Natural killer cell (primary cell): Measurements from ENCODE around the gene METTL17. TPM values are rescaled to one million over a fixed set of nuclear protein-coding genes. Genes with fewer than 3 reads are reported as not detected.

ENCODE experiments used
- ATAC-seq, 3 donors: fragments of 150-1000 bp in 2 of 3; fragments of 200-7000 bp in 1 of 3; cut with Tn5 transposase; 1 replicate in 1 of 3; 2 replicates in 2 of 3; pipeline ENCODE4 v1.10.0; 2021; ENCODE audit warnings: mild to moderate bottlenecking in 2 of 3, moderate library complexity in 2 of 3
- DNase-seq, 2 donors: peaks; one replicate each; pipeline versions ENCODE4 v3.0.0 to v3.0.0-alpha.2; 2013 to 2021; ENCODE audit warnings: mixed read lengths in 1 of 2
- H3K27ac ChIP-seq: one replicate; pipeline ENCODE4 v1.5.1; 2013; ENCODE audit warnings: mild to moderate bottlenecking, low read length
- H3K27me3 ChIP-seq: one replicate; pipeline ENCODE4 v1.6.1; 2013; ENCODE audit warnings: low read length; ENCODE audit not compliant: control insufficient read depth, insufficient read depth
- H3K36me3 ChIP-seq: one replicate; pipeline ENCODE4 v1.6.1; 2013; ENCODE audit warnings: low read length; ENCODE audit not compliant: control insufficient read depth, insufficient read depth
- H3K4me1 ChIP-seq: one replicate; pipeline ENCODE4 v1.6.1; 2013; ENCODE audit warnings: low read length; ENCODE audit not compliant: control insufficient read depth, insufficient read depth
- H3K4me3 ChIP-seq: one replicate; pipeline ENCODE4 v1.5.1; 2013; ENCODE audit warnings: low read length
- H3K9me3 ChIP-seq: one replicate; pipeline ENCODE4 v1.6.1; 2013; ENCODE audit warnings: low read length; ENCODE audit not compliant: control insufficient read depth, insufficient read depth
- H3K27ac Mint-ChIP-seq, 2 donors: one replicate each; pipeline ENCODE4 v1.8.0; 2022; ENCODE audit warnings: mild to moderate bottlenecking in 2 of 2, mixed read lengths in 2 of 2, moderate library complexity in 1 of 2
- H3K27me3 Mint-ChIP-seq, 2 donors: one replicate each; pipeline ENCODE4 v1.8.0; 2022; ENCODE audit warnings: low read depth in 2 of 2, mixed read lengths in 2 of 2
- H3K36me3 Mint-ChIP-seq: one replicate; pipeline ENCODE4 v1.8.0; 2022; ENCODE audit warnings: mixed read lengths
- H3K4me1 Mint-ChIP-seq, 2 donors: one replicate each; pipeline ENCODE4 v1.8.0; 2022; ENCODE audit warnings: mixed read lengths in 2 of 2
- H3K4me3 Mint-ChIP-seq: one replicate; pipeline ENCODE4 v1.8.0; 2022; ENCODE audit warnings: mild to moderate bottlenecking, moderate library complexity, mixed read lengths
- H3K9me3 Mint-ChIP-seq, 2 donors: one replicate each; pipeline ENCODE4 v1.8.0; 2022; ENCODE audit warnings: mixed read lengths in 2 of 2
- CTCF ChIP-seq: fragments of 200-600 bp; IDR thresholded peaks from one replicate; pipeline ENCODE4 v1.8.0; 2022; ENCODE audit warnings: antibody characterized with exemption
- WGBS: methylation state at CpG from one replicate; pipeline ENCODE4 v1.1.7; 2013; ENCODE audit warnings: missing lambda C conversion rate; ENCODE audit not compliant: insufficient coverage; 5-methylcytosine and 5-hydroxymethylcytosine counted together
- intact Hi-C: fragments of 100-400 bp; cut with micrococcal nuclease; formaldehyde crosslinking; loops from one replicate; pipeline ENCODE4 v1.14.2; 2022
- total RNA-seq, 4 donors: library from RNA; stranded (reverse); fragments of 120-200 nt in 1 of 4; gene quantifications; one replicate each; pipeline versions ENCODE4 v1.2.3 to v1.2.4, GENCODE V29; 2013 to 2022

The METTL17 gene
- total RNA-seq, 3 donors from 2014 or later (not counting 1 experiment from before 2014, with no cell fraction given), result 62.8 to 79.2 (median 74.1) TPM

GRCh38 chr14:21036751-21037150 lies 47.0 kb downstream of the METTL17 start:
- DNase-seq (no peak), ATAC-seq (no peak)
- Histone ChIP-seq H3K27ac (no peak overlapping the region), H3K4me1 (no peaks in the 10 kb centered on the region), H3K27me3 (no peaks in the 10 kb centered on the region), H3K4me3 (no peak overlapping the region), H3K9me3 (no peaks in the 10 kb centered on the region), H3K36me3 (no peaks in the 10 kb centered on the region)
- no peak for TF ChIP-seq CTCF
- no peaks in the 10 kb centered on the region for H3K9me3 Mint-ChIP-seq
- H3K36me3 Mint-ChIP-seq, result no peaks in the 10 kb centered on the region
- peaks cover 24 to 27% of the 10 kb centered on the region in 2 donors for H3K27me3 Mint-ChIP-seq
- 85% methylated on average over 7 of the region's 7 CpGs for WGBS
- intact Hi-C loops, result no loop called here
- no peak overlapping the region for H3K27ac Mint-ChIP-seq
- no peaks in the 10 kb centered on the region for H3K4me1 Mint-ChIP-seq
- H3K4me3 Mint-ChIP-seq, result no peak overlapping the region

GRCh38 chr14:21037156-21037555 lies 47.4 kb downstream of the METTL17 start:
- Histone ChIP-seq H3K36me3 (no peaks in the 10 kb centered on the region), H3K4me3 (no peak overlapping the region), H3K9me3 (no peaks in the 10 kb centered on the region), H3K27me3 (no peaks in the 10 kb centered on the region), H3K4me1 (no peaks in the 10 kb centered on the region), H3K27ac (no peak overlapping the region)
- TF ChIP-seq CTCF, result no peak
- Mint-ChIP-seq H3K9me3 (no peaks in the 10 kb centered on the region), H3K4me3 (no peak overlapping the region), H3K27ac (no peak overlapping the region), H3K27me3 (peaks cover 24 to 28% of the 10 kb centered on the region in 2 donors), H3K4me1 (no peaks in the 10 kb centered on the region), H3K36me3 (no peaks in the 10 kb centered on the region)
- DNase-seq, result no peak
- no peak for ATAC-seq
- intact Hi-C loops, result no loop called here
- 93% methylated on average over 3 of the region's 3 CpGs for WGBS

DNA sequence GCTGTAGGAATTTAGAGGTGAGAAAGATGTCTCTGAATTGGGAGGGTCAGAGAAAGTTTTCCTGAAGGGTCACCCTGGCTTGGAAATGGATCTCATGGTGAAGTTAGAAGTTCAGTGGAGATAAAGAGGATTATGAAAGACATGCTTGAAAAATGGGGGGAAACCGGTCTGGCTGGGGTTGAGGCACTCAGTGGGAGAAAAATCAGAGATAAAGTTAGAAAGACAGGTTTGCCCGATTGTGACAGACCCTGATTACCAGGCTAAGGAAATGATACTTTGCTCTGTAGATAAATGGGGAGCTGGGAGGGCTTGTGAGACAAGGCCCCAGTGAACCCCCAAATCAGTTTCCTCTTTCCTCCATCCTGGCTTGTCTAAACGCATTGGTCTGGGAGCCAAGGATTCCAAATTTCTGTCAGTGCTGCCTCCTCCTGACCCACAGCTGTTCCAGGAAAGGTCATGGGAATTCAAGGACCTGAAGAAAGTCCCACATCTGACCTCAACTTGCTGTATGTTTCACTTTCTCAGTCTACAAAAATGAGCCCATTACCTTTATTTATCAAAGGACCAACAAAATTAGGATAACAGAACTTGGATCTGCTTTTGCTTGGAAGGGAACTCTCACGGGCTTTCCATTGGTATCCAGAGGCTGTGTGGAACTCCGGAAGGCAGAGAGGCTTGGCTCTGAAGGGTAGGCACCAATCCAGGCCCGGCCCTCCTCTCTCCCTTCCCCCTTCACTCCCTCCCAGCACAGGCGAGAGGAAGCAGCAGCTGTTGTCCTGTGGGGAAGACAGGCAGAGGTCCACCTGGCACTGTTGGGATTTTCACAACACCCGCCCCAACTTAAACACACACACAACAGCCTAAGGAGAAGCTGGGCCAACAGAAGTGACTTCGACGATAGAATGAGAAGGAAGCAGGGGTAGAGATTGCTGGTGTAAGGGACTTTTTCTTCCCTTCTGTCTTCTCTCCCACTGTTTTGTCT lies 49.0 kb downstream of the METTL17 start:
- Mint-ChIP-seq H3K27ac (no peak overlapping the region), H3K27me3 (peaks cover 28 to 31% of the 10 kb centered on the region in 2 donors), H3K36me3 (no peaks in the 10 kb centered on the region), H3K9me3 (no peaks in the 10 kb centered on the region), H3K4me1 (no peaks in the 10 kb centered on the region), H3K4me3 (no peak overlapping the region)
- 82% methylated on average over 7 of the region's 10 CpGs for WGBS
- Histone ChIP-seq H3K36me3 (no peaks in the 10 kb centered on the region), H3K27ac (no peak overlapping the region), H3K27me3 (peaks cover 3% of the 10 kb centered on the region), H3K4me3 (no peak overlapping the region), H3K9me3 (no peaks in the 10 kb centered on the region), H3K4me1 (no peaks in the 10 kb centered on the region)
- ATAC-seq, result no peak
- no peak for DNase-seq
- intact Hi-C loops, result no loop called here
- no peak for TF ChIP-seq CTCF
